Measurements from ENCODE around the gene HOTAIR.
A peak's percentile ranks its signal among the peaks of the same experiment; 100 is the strongest.

HOTAIR gene

GRCh38 chr12:53988541-53989226 is 13.9 kb upstream of the HOTAIR start:
- no peak for DNase-seq (ENCODE audit: low spot score)

- DNase-seq (ENCODE audit: low spot score): no peak
Observed at GRCh38 chr12:53987787-53988230, 13.1 kb upstream of the HOTAIR start.

GRCh38 chr12:53986686-53987483 is 12.1 kb upstream of the HOTAIR start:
- no peak for DNase-seq (ENCODE audit: low spot score)

GRCh38 chr12:53985994-53986685 is 11.4 kb upstream of the HOTAIR start:
- no peak for DNase-seq (ENCODE audit: low spot score)

GRCh38 chr12:53985692-53985993 is 10.9 kb upstream of the HOTAIR start:
- DNase-seq (ENCODE audit: low spot score): no peak

GRCh38 chr12:53984901-53985691 is 10.3 kb upstream of the HOTAIR start, which contains the start of gene HOXC10:
Gene HOXC10 (plus strand): TSS chr12:53985146. CDS start chr12:53985260, 114 bp downstream.
- DNase-seq (ENCODE audit: low spot score): no peak

- DNase-seq (ENCODE audit: low spot score): no peak
Observed at GRCh38 chr12:53983950-53984572, 9.3 kb upstream of the HOTAIR start.

- no peak for DNase-seq (ENCODE audit: low spot score)
Observed at GRCh38 chr12:53983568-53983949, 8.8 kb upstream of the HOTAIR start.

- no peak for DNase-seq (ENCODE audit: low spot score)
Observed at GRCh38 chr12:53982648-53983567, 8.2 kb upstream of the HOTAIR start.

- DNase-seq (ENCODE audit: low spot score): no peak
Observed at GRCh38 chr12:53981634-53982565, 7.1 kb upstream of the HOTAIR start.

- DNase-seq (ENCODE audit: low spot score): no peak
Observed at GRCh38 chr12:53980802-53981496, 6.2 kb upstream of the HOTAIR start.

GRCh38 chr12:53980104-53980801 is 5.5 kb upstream of the HOTAIR start:
- DNase-seq (ENCODE audit: low spot score): no peak

GRCh38 chr12:53978477-53979356 is 4.0 kb upstream of the HOTAIR start:
- DNase-seq (ENCODE audit: low spot score): peak; percentile 97

- peak; percentile 70 for DNase-seq (ENCODE audit: low spot score)
Observed at GRCh38 chr12:53977596-53978445, 3.1 kb upstream of the HOTAIR start.

GRCh38 chr12:53976823-53977595 is 2.3 kb upstream of the HOTAIR start:
- no peak for DNase-seq (ENCODE audit: low spot score)

Measured in LoVo (cell line).